ENCODE measurements around the gene MSANTD7. TPM values are rescaled to one million over a fixed set of nuclear protein-coding genes. Genes with fewer than 3 reads are reported as not detected.
A peak's percentile ranks its signal among the peaks of the same experiment; 100 is the strongest.

MSANTD7 gene
- total and polyA plus RNA-seq, 11 donors: 1.3 to 8.1 (median 5.6) TPM

GRCh38 chr10:14826076-14826829 lies 11.9 kb upstream of the MSANTD7 start:
- Histone ChIP-seq H3K27ac (peak overlapping the region in 1 of 12 donors; percentile 18), H3K27me3 (no peaks in the 10 kb centered on the region), H3K4me3 (no peak overlapping the region), H3K9me3 (no peaks in the 10 kb centered on the region), H3K4me1 (peaks cover 0 to 9% (median 2%) of the 10 kb centered on the region in 12 donors), H3K36me3 (no peaks in the 10 kb centered on the region)
- 63 to 77% (median 69%) methylated on average over 1 of the region's 1 CpG for WGBS, 4 donors
- DNase-seq: no peak
- no peak for TF ChIP-seq POLR2A (IDR thresholded peaks at IDR 0.05)
- TF ChIP-seq, protein P1, sequence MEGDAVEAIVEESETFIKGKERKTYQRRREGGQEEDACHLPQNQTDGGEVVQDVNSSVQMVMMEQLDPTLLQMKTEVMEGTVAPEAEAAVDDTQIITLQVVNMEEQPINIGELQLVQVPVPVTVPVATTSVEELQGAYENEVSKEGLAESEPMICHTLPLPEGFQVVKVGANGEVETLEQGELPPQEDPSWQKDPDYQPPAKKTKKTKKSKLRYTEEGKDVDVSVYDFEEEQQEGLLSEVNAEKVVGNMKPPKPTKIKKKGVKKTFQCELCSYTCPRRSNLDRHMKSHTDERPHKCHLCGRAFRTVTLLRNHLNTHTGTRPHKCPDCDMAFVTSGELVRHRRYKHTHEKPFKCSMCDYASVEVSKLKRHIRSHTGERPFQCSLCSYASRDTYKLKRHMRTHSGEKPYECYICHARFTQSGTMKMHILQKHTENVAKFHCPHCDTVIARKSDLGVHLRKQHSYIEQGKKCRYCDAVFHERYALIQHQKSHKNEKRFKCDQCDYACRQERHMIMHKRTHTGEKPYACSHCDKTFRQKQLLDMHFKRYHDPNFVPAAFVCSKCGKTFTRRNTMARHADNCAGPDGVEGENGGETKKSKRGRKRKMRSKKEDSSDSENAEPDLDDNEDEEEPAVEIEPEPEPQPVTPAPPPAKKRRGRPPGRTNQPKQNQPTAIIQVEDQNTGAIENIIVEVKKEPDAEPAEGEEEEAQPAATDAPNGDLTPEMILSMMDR (IDR thresholded peaks at IDR 0.05): no peak
- intact Hi-C loops (cut with DNase I): loop anchor here in 6 of 10 donors (10.0 kb wide), 4 partner anchors 221 to 331 kb away; no protein-coding TSS in a partner anchor
- no peak for ATAC-seq

DNA sequence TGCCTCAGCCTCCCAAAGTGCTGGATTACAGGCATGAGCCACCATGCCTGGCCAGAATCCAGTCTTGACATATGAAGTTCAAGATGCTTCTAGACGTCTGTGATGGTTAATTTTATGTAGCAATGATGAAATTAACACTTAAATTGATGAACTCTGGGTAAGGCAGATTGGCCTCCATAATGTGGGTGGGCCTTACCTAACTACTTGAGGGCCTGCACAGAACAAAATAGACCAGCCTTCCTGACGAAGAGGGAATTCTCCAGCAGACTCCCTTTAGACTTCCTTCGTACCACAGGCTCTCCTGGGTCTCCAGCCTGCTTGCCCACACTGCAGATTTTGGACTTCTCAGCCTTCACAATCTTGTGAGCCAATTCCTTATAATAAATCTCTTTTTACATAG lies 5.0 kb upstream of the MSANTD7 start:
- Histone ChIP-seq H3K36me3 (peaks cover 0 to 6% (median 0%) of the 10 kb centered on the region in 9 donors), H3K9me3 (no peaks in the 10 kb centered on the region), H3K27ac (no peak overlapping the region), H3K4me3 (no peak overlapping the region), H3K4me1 (peaks cover 0 to 13% (median 9%) of the 10 kb centered on the region in 12 donors), H3K27me3 (no peaks in the 10 kb centered on the region)
- WGBS, 4 donors: 67 to 84% (median 76%) methylated on average over 3 of the region's 3 CpGs
- no peak for ATAC-seq
- no peak for DNase-seq
- intact Hi-C loops (cut with DNase I): loop anchor here in 1 of 10 donors (10.0 kb wide), 2 partner anchors 122 to 228 kb away; partner anchors contain the start of genes DCLRE1C and MEIG1
- no peak for TF ChIP-seq POLR2A (IDR thresholded peaks at IDR 0.05)
- TF ChIP-seq, protein P1 (IDR thresholded peaks at IDR 0.05): no peak

DNA sequence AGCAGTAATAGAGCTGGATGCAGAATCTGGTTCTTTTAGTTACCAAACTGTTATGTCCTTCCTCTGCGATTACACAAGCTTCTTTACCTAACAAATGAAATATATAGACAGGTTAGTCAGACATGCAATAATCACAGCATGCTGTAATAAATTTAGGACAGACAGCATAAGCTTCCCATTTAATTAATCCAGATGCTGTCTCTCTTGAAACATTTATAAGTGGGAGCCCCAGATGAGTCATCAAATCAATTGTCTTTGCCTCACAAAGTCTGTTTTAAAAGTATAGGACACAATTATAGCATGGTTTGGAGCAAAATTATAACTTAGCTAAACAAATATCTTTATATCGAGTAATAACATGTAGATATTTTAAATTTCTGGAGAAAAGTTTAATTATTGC lies 1.9 kb upstream of the MSANTD7 start:
- Histone ChIP-seq H3K27me3 (no peaks in the 10 kb centered on the region), H3K9me3 (no peaks in the 10 kb centered on the region), H3K36me3 (peaks cover 0 to 16% (median 13%) of the 10 kb centered on the region in 9 donors), H3K4me1 (peaks cover 5 to 26% (median 17%) of the 10 kb centered on the region in 12 donors), H3K27ac (peak overlapping the region in 5 of 12 donors; percentile 94 to 98 (median 94)), H3K4me3 (no peak overlapping the region)
- ATAC-seq (no peak), DNase-seq (no peak)
- intact Hi-C loops (cut with DNase I): loop anchor here in 6 of 10 donors (5.0 to 10.0 kb wide), 6 partner anchors 41 to 234 kb away; partner anchors contain the start of genes MEIG1 (in 3 of the 6), SUV39H2 (in 3 of the 6) and DCLRE1C (in 2 of the 6)
- no peak for TF ChIP-seq POLR2A (IDR thresholded peaks at IDR 0.05)
- TF ChIP-seq, protein P1 (IDR thresholded peaks at IDR 0.05): no peak
- WGBS, 4 donors: 91 to 98% (median 95%) methylated on average over 2 of the region's 2 CpGs

Measured in heart left ventricle (tissue), 16 donors.